ENCODE results near the gene RGS9BP.

DNA sequence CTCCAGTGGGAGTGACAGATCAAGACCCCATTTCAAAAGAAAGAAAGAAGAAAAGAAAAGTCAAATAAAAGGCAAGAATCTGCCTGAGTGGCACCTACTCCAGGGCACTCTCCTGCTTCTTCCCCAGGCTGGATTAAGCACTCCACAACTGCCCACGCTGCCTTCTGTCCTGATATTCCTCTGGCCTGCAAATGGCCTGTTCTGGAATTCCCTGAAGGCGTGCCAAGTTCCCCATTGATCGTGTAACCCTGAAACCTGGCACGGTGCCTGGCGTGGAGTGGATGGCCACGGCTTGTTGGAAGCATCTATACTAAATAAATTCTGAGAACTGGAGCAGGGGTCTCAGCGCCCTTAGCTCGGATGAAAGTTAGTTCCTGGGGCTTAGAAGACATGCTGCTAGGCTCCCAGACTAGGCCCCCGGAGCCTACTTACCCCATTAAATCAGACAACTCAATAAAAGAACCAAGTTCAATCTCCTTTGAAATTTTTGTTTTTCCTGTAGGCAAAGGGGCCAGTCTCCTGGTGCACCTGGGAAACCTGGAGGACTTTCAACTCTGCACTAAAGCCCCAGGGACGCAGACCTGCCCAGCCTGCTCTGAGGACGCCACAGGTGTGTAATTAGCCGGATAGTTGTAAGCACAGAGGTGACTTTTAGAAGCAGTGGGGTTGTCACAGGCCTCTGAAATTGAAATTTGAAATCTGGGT lies 22.6 kb upstream of the RGS9BP start:
- TF ChIP-seq CTCF (IDR thresholded peaks at IDR 0.05) = no peak
- TF ChIP-seq POLR2A (IDR thresholded peaks at IDR 0.05) = no peak

Data from tibial nerve (tissue), 3 donors.